ENCODE measurements around the gene OOSP2. TPM values are rescaled to one million over a fixed set of nuclear protein-coding genes. Genes with fewer than 3 reads are reported as not detected.

The OOSP2 gene
- total RNA-seq, 1 experiment from 2014 or later = not detected

DNA sequence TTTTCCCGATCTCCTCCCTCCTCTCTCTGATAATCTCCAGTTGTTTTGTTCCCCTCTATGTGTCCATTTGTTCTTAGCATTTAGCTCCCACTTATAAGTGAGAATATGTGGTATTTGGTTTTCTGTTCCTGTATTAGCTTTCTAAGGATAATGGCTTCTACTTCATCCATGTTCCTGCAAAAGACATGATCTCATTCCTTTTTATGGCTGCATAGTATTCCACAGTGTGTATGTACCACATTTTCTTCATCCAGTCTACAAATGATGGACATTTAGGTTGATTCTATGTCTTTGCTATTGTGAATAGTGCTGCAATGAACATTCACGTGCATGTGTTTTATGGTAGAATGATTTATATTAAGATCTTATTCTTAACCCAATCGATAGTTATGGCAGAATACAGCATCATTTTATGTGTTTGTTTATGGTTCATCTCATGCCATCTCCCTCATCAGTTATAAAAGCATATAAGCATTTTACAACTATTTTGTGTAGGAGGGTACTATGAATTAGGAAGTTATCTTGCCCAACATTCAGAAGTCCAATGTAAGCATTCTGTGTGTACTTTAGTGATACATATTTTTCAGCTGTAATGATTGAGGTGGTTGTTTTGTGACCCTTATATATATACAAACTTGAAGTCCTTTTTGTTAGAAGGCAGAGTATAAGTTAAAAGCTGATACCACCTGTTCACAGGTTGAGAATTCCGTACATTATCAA lies 19.5 kb downstream of the OOSP2 start:
- H2BK5ac ChIP-seq (ENCODE audit: insufficient read length, low read length) = no peak overlapping the region
- H3K4me3 Mint-ChIP-seq = no peak overlapping the region; a peak in 1 of 5 replicates
- H3K4ac ChIP-seq (ENCODE audit: low read depth, low read length) = no peak overlapping the region
- no peak overlapping the region for H3K18ac ChIP-seq (ENCODE audit: insufficient read length, low read depth, low read length)
- H3K79me2 ChIP-seq (ENCODE audit: insufficient read depth, low read length) = no peaks in the 10 kb centered on the region
- H3K9me3 Mint-ChIP-seq = peaks cover 0 to 3% of the 10 kb centered on the region in 2 experiments; a peak in 1 of 5 replicates
- H2BK120ac ChIP-seq (ENCODE audit: low read depth, low read length, poor library complexity, severe bottlenecking) = no peak overlapping the region
- peaks cover 10 to 14% of the 10 kb centered on the region in 2 experiments for H3K4me1 Mint-ChIP-seq
- no peaks in the 10 kb centered on the region for H3K79me1 ChIP-seq (ENCODE audit: insufficient read depth, low read depth, low read length, poor library complexity, severe bottlenecking)
- H3K14ac ChIP-seq (ENCODE audit: insufficient read depth, low read length) = no peak overlapping the region
- H4K5ac ChIP-seq (ENCODE audit: insufficient read length, low read depth, low read length) = no peak overlapping the region
- no peaks in the 10 kb centered on the region for H3K36me3 Mint-ChIP-seq (ENCODE audit: insufficient read depth in 1 of 3, low read depth in 3 of 3)
- H2AFZ ChIP-seq (ENCODE audit: low read length) = no peak overlapping the region
- no peak overlapping the region for H4K8ac ChIP-seq (replicated peaks; ENCODE audit: insufficient read length, low read depth, low read length)
- WGBS (ENCODE audit: extremely low coverage, insufficient read length, low lambda C conversion rate) = no CpG with 5 or more reads among the region's 4 CpGs
- no peak overlapping the region for H3K27ac ChIP-seq (ENCODE audit: insufficient read length, low read depth, low read length)
- H2BK12ac ChIP-seq (ENCODE audit: insufficient read length, low read depth, low read length) = no peak overlapping the region
- no peak for DNase-seq
- H4K20me1 ChIP-seq (ENCODE audit: control insufficient read depth, insufficient read depth, insufficient read length) = no peaks in the 10 kb centered on the region
- no peak overlapping the region for H3K23ac ChIP-seq (ENCODE audit: insufficient read length, low read depth, low read length)
- H2AK5ac ChIP-seq (ENCODE audit: insufficient read length, low read length) = no peak overlapping the region
- H3K56ac ChIP-seq (ENCODE audit: insufficient read length, low read depth, low read length) = no peak overlapping the region
- no peaks in the 10 kb centered on the region for H3K9me3 ChIP-seq (ENCODE audit: control insufficient read depth, low read depth, low read length)
- H3K9ac ChIP-seq (ENCODE audit: extremely low read depth, insufficient read length, low read length) = no peak overlapping the region
- no peak overlapping the region for H4K91ac ChIP-seq (ENCODE audit: insufficient read length, low read depth, low read length)
- TF ChIP-seq, protein P1, sequence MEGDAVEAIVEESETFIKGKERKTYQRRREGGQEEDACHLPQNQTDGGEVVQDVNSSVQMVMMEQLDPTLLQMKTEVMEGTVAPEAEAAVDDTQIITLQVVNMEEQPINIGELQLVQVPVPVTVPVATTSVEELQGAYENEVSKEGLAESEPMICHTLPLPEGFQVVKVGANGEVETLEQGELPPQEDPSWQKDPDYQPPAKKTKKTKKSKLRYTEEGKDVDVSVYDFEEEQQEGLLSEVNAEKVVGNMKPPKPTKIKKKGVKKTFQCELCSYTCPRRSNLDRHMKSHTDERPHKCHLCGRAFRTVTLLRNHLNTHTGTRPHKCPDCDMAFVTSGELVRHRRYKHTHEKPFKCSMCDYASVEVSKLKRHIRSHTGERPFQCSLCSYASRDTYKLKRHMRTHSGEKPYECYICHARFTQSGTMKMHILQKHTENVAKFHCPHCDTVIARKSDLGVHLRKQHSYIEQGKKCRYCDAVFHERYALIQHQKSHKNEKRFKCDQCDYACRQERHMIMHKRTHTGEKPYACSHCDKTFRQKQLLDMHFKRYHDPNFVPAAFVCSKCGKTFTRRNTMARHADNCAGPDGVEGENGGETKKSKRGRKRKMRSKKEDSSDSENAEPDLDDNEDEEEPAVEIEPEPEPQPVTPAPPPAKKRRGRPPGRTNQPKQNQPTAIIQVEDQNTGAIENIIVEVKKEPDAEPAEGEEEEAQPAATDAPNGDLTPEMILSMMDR (conservative IDR thresholded peaks at IDR 0.05) = no peak
- no peaks in the 10 kb centered on the region for H3K23me2 ChIP-seq (ENCODE audit: insufficient read length, low read depth, low read length, poor library complexity, severe bottlenecking)
- H3K27ac Mint-ChIP-seq = no peak overlapping the region
- no peak overlapping the region for H2BK20ac ChIP-seq (ENCODE audit: low read depth, low read length, poor library complexity, severe bottlenecking)
- H3T11ph ChIP-seq (ENCODE audit: low read length) = no peak overlapping the region
- H3K4me2 ChIP-seq (ENCODE audit: insufficient read depth, insufficient read length, low read length) = no peak overlapping the region
- no peaks in the 10 kb centered on the region; the same call in none of the 2 replicates for H3K27me3 ChIP-seq (ENCODE audit: insufficient read depth, low read length)
- H3K27me3 Mint-ChIP-seq (ENCODE audit: low read depth) = no peaks in the 10 kb centered on the region
- no peaks in the 10 kb centered on the region for H3K4me1 ChIP-seq (ENCODE audit: insufficient read depth, low read length)
- no peak overlapping the region for H2BK15ac ChIP-seq (ENCODE audit: low read depth, low read length)

Measured in H9 (cell line).